ENCODE measurements around the gene LIPC.

DNA sequence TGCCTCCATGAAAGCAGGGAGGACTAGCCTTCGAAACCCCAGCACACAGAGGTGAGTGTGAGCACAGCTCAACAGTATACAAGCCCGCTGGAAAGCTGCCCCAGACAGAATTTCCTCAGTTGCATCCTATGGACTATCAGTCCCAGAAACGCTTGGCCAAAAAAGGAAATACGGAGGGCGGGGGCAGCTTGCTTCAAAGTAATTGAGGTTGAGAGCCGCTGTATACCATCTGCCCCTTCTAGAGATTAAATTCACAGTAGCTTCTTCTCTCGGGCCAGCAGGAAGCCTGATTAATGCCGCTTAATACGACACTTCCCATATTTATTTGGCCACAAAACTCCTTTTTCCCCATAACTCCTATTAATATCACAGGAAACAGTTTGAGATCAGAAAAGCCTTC lies 88.7 kb downstream of the LIPC start:
- TF ChIP-seq POLR2A (IDR thresholded peaks at IDR 0.05; ENCODE audit: low read depth, low read length) (no peak), TAF1 (IDR thresholded peaks at IDR 0.05; ENCODE audit: borderline replicate concordance, low read depth, low read length) (no peak)

Measured in GM12892 (cell line).